B cell (primary cell): ENCODE data around the gene SIPA1L3. TPM values are rescaled to one million over a fixed set of nuclear protein-coding genes. Genes with fewer than 3 reads are reported as not detected.

Source experiments
- ATAC-seq: fragments of 200-7000 bp; cut with Tn5 transposase; one replicate; pipeline ENCODE4 v1.10.0; 2021; ENCODE audit warnings: low read depth, mild to moderate bottlenecking, moderate number of reproducible peaks, moderate library complexity
- CTCF ChIA-PET: fragments of 350-600 bp; sonication (Branson Sonifier 250); formaldehyde crosslinking; loops from one replicate; lab custom pipeline; 2021; ENCODE audit warnings: antibody characterized with exemption, inconsistent platforms; lab: Charles Lee
- POLR2A ChIA-PET: fragments of 350-600 bp; sonication (Branson Sonifier 250); formaldehyde crosslinking; loops from one replicate; lab custom pipeline; 2021; ENCODE audit warnings: antibody characterized with exemption; lab: Charles Lee
- DNase-seq: peaks from one replicate; pipeline ENCODE4 v3.0.0; 2013
- H2AFZ ChIP-seq: 2 replicates; pipeline ENCODE4 v1.6.1; 2012; ENCODE audit warnings: mild to moderate bottlenecking, low read depth, low read length; ENCODE audit not compliant: insufficient read depth, poor library complexity, severe bottlenecking
- H3K27ac ChIP-seq, 2 donors: 1 replicate in 1 of 2; 2 replicates in 1 of 2; pipeline ENCODE4 v1.5.1; 2012 to 2013; ENCODE audit warnings: low read length in 2 of 2, mild to moderate bottlenecking in 2 of 2, moderate library complexity in 1 of 2
- H3K27me3 ChIP-seq, 4 experiments: fragments of 200-600 bp in 1 of 4; sonication (generic) in 1 of 4; replicated peaks in 1 of 4; 1 replicate in 2 of 4; 2 replicates in 2 of 4; pipeline versions ENCODE4 v1.6.1 to v1.7.0; 2013 to 2016; ENCODE audit warnings: low read length in 3 of 4, mild to moderate bottlenecking in 2 of 4, mixed read lengths in 1 of 4, moderate library complexity in 1 of 4; ENCODE audit not compliant: insufficient read depth in 4 of 4, control insufficient read depth in 3 of 4; ENCODE audit errors: control extremely low read depth in 1 of 4
- H3K36me3 ChIP-seq, 2 experiments: replicated peaks in 1 of 2; 1 replicate in 1 of 2; 2 replicates in 1 of 2; pipeline versions ENCODE4 v1.6.1 to v1.7.1; 2013; ENCODE audit warnings: low read length in 1 of 2; ENCODE audit not compliant: insufficient read depth in 2 of 2, control insufficient read depth in 1 of 2; ENCODE audit errors: control extremely low read depth in 1 of 2, extremely low read depth in 1 of 2
- H3K4me1 ChIP-seq, 2 donors: fragments of 200-600 bp in 1 of 2; sonication (generic) in 1 of 2; 1 replicate in 1 of 2; 2 replicates in 1 of 2; pipeline versions ENCODE4 v1.5.1 to v1.6.1; 2013 to 2017; ENCODE audit warnings: low read length in 2 of 2; ENCODE audit not compliant: control insufficient read depth in 2 of 2, insufficient read depth in 2 of 2
- H3K4me2 ChIP-seq: replicated peaks from 2 replicates; pipeline ENCODE3; 2012; ENCODE audit warnings: mild to moderate bottlenecking, low read depth, low read length; ENCODE audit not compliant: poor library complexity, severe bottlenecking
- H3K4me3 ChIP-seq, 5 experiments: fragments of 200-600 bp in 1 of 5; sonication (generic) in 1 of 5; 1 replicate in 3 of 5; 2 replicates in 2 of 5; pipeline versions ENCODE4 v1.5.1 to v1.7.0; 2011 to 2016; ENCODE audit warnings: low read length in 4 of 5, mild to moderate bottlenecking in 4 of 5, low read depth in 2 of 5, control low read depth in 1 of 5, moderate library complexity in 1 of 5; ENCODE audit not compliant: insufficient read depth in 1 of 5; ENCODE audit errors: control extremely low read depth in 1 of 5, extremely low read depth in 1 of 5
- H3K79me2 ChIP-seq: fragments of 200-600 bp; sonication (generic); one replicate; pipeline ENCODE4 v1.6.0; 2016; ENCODE audit warnings: low read length; ENCODE audit not compliant: control insufficient read depth, insufficient read depth
- H3K9ac ChIP-seq: fragments of 200-600 bp; sonication (generic); 2 replicates; pipeline ENCODE4 v1.6.1; 2017; ENCODE audit warnings: mild to moderate bottlenecking, low read length, moderate library complexity
- H3K9me3 ChIP-seq, 3 donors: one replicate each; pipeline versions ENCODE4 v1.6.1 to v1.7.1; 2013; ENCODE audit warnings: low read length in 2 of 3; ENCODE audit not compliant: control insufficient read depth in 2 of 3, insufficient read depth in 1 of 3; ENCODE audit errors: control extremely low read depth in 1 of 3
- H4K20me1 ChIP-seq: 2 replicates; pipeline ENCODE4 v1.6.0; 2012; ENCODE audit warnings: mild to moderate bottlenecking, low read length; ENCODE audit not compliant: insufficient read depth, control insufficient read depth, poor library complexity, severe bottlenecking
- H3K27ac Mint-ChIP-seq: one replicate; pipeline ENCODE4 v1.8.0; 2021; ENCODE audit warnings: mixed read lengths
- H3K27me3 Mint-ChIP-seq: one replicate; pipeline ENCODE4 v1.8.0; 2021; ENCODE audit warnings: mixed read lengths
- H3K4me1 Mint-ChIP-seq: one replicate; pipeline ENCODE4 v1.8.0; 2021; ENCODE audit warnings: mixed read lengths
- H3K4me3 Mint-ChIP-seq: one replicate; pipeline ENCODE4 v1.8.0; 2021; ENCODE audit warnings: mixed read lengths
- H3K9me3 Mint-ChIP-seq: one replicate; pipeline ENCODE4 v1.8.0; 2022; ENCODE audit warnings: mixed read lengths; ENCODE audit not compliant: insufficient read depth
- EZH2 ChIP-seq: IDR thresholded peaks from 2 replicates; pipeline ENCODE4 v1.6.1; 2012; ENCODE audit warnings: borderline replicate concordance, low read depth, mild to moderate bottlenecking, moderate library complexity, low read length; ENCODE audit not compliant: insufficient read depth, poor library complexity, severe bottlenecking
- WGBS: methylation state at CpG from one replicate; pipeline ENCODE4 v1.1.5; 2013; ENCODE audit warnings: missing lambda C conversion rate; ENCODE audit not compliant: insufficient coverage; 5-methylcytosine and 5-hydroxymethylcytosine counted together
- intact Hi-C: fragments of 100-400 bp; cut with micrococcal nuclease; formaldehyde crosslinking; loops from one replicate; pipeline ENCODE4 v1.10.0; 2022
- polyA plus RNA-seq: library from polyadenylated mRNA; depleted of rRNA; stranded (reverse); fragments of >200 nt; gene quantifications from 2 replicates; pipeline ENCODE4 v1.2.3, GENCODE V29; 2012
- total RNA-seq, 2 donors: library from RNA; stranded (reverse); fragments of 120-200 nt in 1 of 2; gene quantifications; 1 replicate in 1 of 2; 2 replicates in 1 of 2; pipeline versions ENCODE4 v1.2.3 to v1.2.4, GENCODE V29; 2013 to 2022
- TF ChIP-seq, protein P1 (sequence below): fragments of 200-600 bp; IDR thresholded peaks from one replicate; pipeline ENCODE4 v1.8.0; 2022; ENCODE audit warnings: antibody characterized with exemption, mild to moderate bottlenecking

The SIPA1L3 gene
- total and polyA plus RNA-seq, 2 donors (not counting 1 experiment from before 2014, with no cell fraction given) = 48.3 to 295 TPM

DNA sequence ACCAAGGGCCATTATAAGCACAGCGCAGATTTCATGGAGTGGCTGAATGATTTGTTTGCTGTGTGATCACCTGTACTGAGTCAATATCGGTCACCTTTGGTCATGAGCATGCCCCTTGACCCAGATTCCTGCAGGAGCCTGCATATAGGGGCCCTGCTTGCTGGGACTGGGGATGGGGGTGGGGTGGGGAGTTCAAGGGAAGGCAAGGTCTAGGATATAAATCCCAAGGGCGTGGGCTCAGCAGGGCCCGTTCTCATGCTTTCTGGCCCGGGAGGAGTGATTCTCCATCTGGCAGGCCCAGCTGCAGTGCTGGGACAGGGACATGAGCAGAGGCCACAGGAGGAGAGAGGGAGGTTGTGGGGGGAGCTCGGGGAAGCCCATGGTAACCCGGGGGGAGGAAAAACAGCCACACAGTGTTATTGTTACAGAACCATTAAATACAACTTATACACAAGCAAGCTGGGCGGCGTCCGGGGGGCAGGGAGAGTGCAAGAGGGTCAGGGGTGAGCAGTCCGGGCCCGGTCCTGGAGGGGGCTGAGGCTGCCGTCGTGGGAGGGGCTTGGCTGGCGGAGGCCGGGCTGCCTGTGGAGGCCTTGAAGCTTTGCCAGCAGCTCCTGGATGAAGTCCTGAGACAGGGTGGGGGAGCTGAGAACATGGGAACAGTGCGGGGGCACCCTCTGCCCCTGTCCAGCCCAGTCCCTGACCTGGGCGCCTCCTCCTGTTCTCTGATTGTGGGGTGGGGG lies 344.0 kb downstream of the SIPA1L3 start:
- Mint-ChIP-seq H3K9me3 (no peaks in the 10 kb centered on the region), H3K27me3 (no peaks in the 10 kb centered on the region), H3K4me3 (peak overlapping the region; percentile 69), H3K27ac (peak overlapping the region; percentile 91), H3K4me1 (peaks cover 53% of the 10 kb centered on the region)
- no peaks in the 10 kb centered on the region for H3K27me3 ChIP-seq
- peak overlapping the region; percentile 56 for H2AFZ ChIP-seq
- H3K27ac ChIP-seq = no peak overlapping the region
- no peak overlapping the region for H3K4me3 ChIP-seq
- peaks cover 48 to 51% of the 10 kb centered on the region in 2 donors for H3K4me1 ChIP-seq
- TF ChIP-seq, protein P1, sequence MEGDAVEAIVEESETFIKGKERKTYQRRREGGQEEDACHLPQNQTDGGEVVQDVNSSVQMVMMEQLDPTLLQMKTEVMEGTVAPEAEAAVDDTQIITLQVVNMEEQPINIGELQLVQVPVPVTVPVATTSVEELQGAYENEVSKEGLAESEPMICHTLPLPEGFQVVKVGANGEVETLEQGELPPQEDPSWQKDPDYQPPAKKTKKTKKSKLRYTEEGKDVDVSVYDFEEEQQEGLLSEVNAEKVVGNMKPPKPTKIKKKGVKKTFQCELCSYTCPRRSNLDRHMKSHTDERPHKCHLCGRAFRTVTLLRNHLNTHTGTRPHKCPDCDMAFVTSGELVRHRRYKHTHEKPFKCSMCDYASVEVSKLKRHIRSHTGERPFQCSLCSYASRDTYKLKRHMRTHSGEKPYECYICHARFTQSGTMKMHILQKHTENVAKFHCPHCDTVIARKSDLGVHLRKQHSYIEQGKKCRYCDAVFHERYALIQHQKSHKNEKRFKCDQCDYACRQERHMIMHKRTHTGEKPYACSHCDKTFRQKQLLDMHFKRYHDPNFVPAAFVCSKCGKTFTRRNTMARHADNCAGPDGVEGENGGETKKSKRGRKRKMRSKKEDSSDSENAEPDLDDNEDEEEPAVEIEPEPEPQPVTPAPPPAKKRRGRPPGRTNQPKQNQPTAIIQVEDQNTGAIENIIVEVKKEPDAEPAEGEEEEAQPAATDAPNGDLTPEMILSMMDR = no peak
- TF ChIP-seq EZH2 = no peak
- peak overlapping the region; percentile 89 for H3K4me2 ChIP-seq
- DNase-seq (no peak), ATAC-seq (no peak)
- H4K20me1 ChIP-seq = no peaks in the 10 kb centered on the region
- 90% methylated on average over 14 of the region's 18 CpGs for WGBS
- no peak overlapping the region for H3K9ac ChIP-seq
- H3K36me3 ChIP-seq = peaks cover 0 to 3% of the 10 kb centered on the region in 2 experiments
- intact Hi-C loops = no loop called here
- no peaks in the 10 kb centered on the region for H3K9me3 ChIP-seq
- H3K79me2 ChIP-seq = peaks cover 5% of the 10 kb centered on the region
- CTCF ChIA-PET = interaction anchor here (1.4 to 2.8 kb wide), 3 partner anchors 7 to 352 kb away, joined by 3 to 16 read pairs (median 15); partner anchors contain the start of gene SPINT2
- POLR2A ChIA-PET = no interaction called here

DNA sequence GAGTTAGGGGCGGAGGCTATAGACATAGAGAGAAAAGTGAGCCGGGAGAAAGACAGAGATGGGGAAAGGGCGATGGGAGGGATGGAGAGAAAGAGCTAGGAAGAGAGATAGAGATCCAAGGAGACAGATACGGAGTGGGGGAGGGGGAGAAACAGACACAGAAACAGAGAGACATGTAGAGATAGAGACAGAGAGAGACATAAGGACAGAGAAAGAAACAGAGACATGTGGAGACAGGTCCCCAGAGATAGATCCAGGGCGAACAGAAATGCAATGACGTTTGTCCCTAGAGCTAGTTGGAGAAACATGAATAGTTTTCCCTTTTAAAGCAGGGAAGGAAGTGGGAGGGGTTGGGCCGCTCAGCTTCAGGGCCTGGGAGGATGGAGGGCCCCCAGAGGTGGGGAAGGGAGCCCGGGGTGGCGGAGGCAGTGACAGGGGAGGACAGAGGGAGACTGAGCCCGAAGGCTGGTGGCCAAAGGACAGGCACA lies 344.6 kb downstream of the SIPA1L3 start:
- Histone ChIP-seq H2AFZ (peak overlapping the region; percentile 56), H3K4me3 (peak overlapping the region in 2 of 5 experiments; percentile 54 to 63), H3K4me2 (peak overlapping the region; percentile 89), H3K4me1 (peaks cover 50 to 56% of the 10 kb centered on the region in 2 donors), H4K20me1 (no peaks in the 10 kb centered on the region), H3K36me3 (peaks cover 0 to 3% of the 10 kb centered on the region in 2 experiments), H3K9me3 (no peaks in the 10 kb centered on the region), H3K9ac (peak overlapping the region; percentile 68), H3K27ac (peak overlapping the region in 1 of 2 donors; percentile 64), H3K27me3 (no peaks in the 10 kb centered on the region), H3K79me2 (peaks cover 5% of the 10 kb centered on the region)
- Mint-ChIP-seq H3K4me3 (peak overlapping the region; percentile 69), H3K4me1 (peaks cover 51% of the 10 kb centered on the region), H3K27me3 (no peaks in the 10 kb centered on the region), H3K9me3 (no peaks in the 10 kb centered on the region), H3K27ac (peak overlapping the region; percentile 91)
- ChIA-PET POLR2A (interaction anchor here (0.6 kb wide), 1 partner anchor 8 kb away, joined by 14 read pairs; no protein-coding TSS in a partner anchor), CTCF (interaction anchor here (1.4 to 2.8 kb wide), 4 partner anchors 8 to 353 kb away, joined by 3 to 16 read pairs (median 9); partner anchors contain the start of genes FAM98C and SPINT2)
- DNase-seq (no peak), ATAC-seq (no peak)
- WGBS = 32% methylated on average over 10 of the region's 10 CpGs
- TF ChIP-seq EZH2 = no peak
- TF ChIP-seq, protein P1 = no peak
- intact Hi-C loops = no loop called here
